H54 (cell line): Measurements from ENCODE around the gene ARMC9.
"Not testable (repeated sequence)": the region's sequence is repeated elsewhere in the genome, so short reads cannot be mapped to it uniquely, and the experiment has no call there.

Source experiments
- DNase-seq: peaks from one replicate; pipeline ENCODE4 v3.0.0; 2011; ENCODE audit warnings: low spot score, mixed read lengths; ENCODE audit not compliant: insufficient read length
- FAIRE-seq: peaks from 3 replicates; lab custom pipeline; 2011; peaks lifted over from hg19 to GRCh38; lab: Jason Lieb, UNC
- POLR2A ChIP-seq: IDR thresholded peaks from 2 replicates; pipeline ENCODE4 v1.6.1; 2011; ENCODE audit warnings: low read depth, mild to moderate bottlenecking, low read length

Gene ARMC9

GRCh38 chr2:231393149-231394131 lies 195.0 kb downstream of the ARMC9 start:
- DNase-seq (no peak), FAIRE-seq (no peak)

GRCh38 chr2:231394211-231395141 lies 196.0 kb downstream of the ARMC9 start:
- FAIRE-seq (no peak), DNase-seq (no peak)
- no peak for TF ChIP-seq POLR2A

More at GRCh38 chr2:231393149-231394131, 195.0 kb downstream of the ARMC9 start:
- TF ChIP-seq POLR2A = no peak

GRCh38 chr2:231395188-231396057 lies 197.0 kb downstream of the ARMC9 start, which contains the start of gene B3GNT7:
TSS of gene B3GNT7 (plus strand) at chr2:231395710. CDS start at chr2:231395804, 94 bp downstream.
- FAIRE-seq (no peak), DNase-seq (no peak)
- no peak for TF ChIP-seq POLR2A

- FAIRE-seq = no peak
- DNase-seq = no peak
- TF ChIP-seq POLR2A = no peak
These were observed 197.8 kb downstream of the ARMC9 start for GRCh38 chr2:231396058-231396821.

GRCh38 chr2:231397011-231397927 lies 198.8 kb downstream of the ARMC9 start:
- FAIRE-seq (no peak), DNase-seq (no peak)
- no peak for TF ChIP-seq POLR2A

- no peak for FAIRE-seq
- TF ChIP-seq POLR2A = no peak
These were observed 199.5 kb downstream of the ARMC9 start for GRCh38 chr2:231397928-231398294.

GRCh38 chr2:231398585-231398984 lies 200.2 kb downstream of the ARMC9 start:
- FAIRE-seq (no peak), DNase-seq (no peak)
- TF ChIP-seq POLR2A = no peak

More at GRCh38 chr2:231397928-231398294, 199.5 kb downstream of the ARMC9 start:
- DNase-seq = no peak

- no peak for TF ChIP-seq POLR2A
- FAIRE-seq = no peak
- no peak for DNase-seq
These were observed 200.8 kb downstream of the ARMC9 start for GRCh38 chr2:231399046-231399852.

- peak; percentile 79 for DNase-seq
- TF ChIP-seq POLR2A = no peak
- no peak for FAIRE-seq
These were observed 201.6 kb downstream of the ARMC9 start for GRCh38 chr2:231399853-231400680.

- FAIRE-seq, DNase-seq: not testable (repeated sequence)
These were observed 202.2 kb downstream of the ARMC9 start for GRCh38 chr2:231400681-231401080.

- FAIRE-seq, DNase-seq: not testable (repeated sequence)
These were observed 202.7 kb downstream of the ARMC9 start for GRCh38 chr2:231401101-231401500.

GRCh38 chr2:231403421-231404182 lies 205.2 kb downstream of the ARMC9 start:
- FAIRE-seq, DNase-seq: not testable (repeated sequence)

- FAIRE-seq, DNase-seq: not testable (repeated sequence)
These were observed 205.8 kb downstream of the ARMC9 start for GRCh38 chr2:231404183-231404578.

GRCh38 chr2:231405601-231406367 lies 207.4 kb downstream of the ARMC9 start:
- FAIRE-seq, DNase-seq: not testable (repeated sequence)
